ENCODE measurements around the gene NFIA. TPM values are rescaled to one million over a fixed set of nuclear protein-coding genes. Genes with fewer than 3 reads are reported as not detected.

The NFIA gene
- total RNA-seq, 1 experiment from 2014 or later, result 20.9 TPM

DNA sequence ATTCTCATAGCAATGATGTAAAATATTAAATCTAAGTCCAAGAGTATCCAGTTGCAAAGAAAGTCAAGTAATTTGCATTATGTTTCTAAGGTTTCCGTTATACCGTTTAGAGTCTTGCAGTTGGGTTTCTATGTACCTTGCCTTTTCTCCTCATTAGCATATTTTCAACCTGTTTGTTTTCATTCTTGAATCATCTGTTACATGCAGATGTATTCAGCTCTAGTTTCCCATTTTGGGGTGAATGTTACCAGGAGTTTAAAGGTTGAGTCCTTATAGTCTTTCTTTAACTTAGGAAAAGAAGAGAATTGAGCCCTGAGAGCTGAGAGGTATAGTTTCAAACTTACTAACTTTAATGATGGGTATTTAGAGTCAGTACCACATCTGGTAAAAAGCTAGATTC, 139.9 kb downstream of the NFIA start:
- Histone ChIP-seq H3K4me1 (ENCODE audit: control insufficient read depth, insufficient read depth, low read length) (peaks cover 3% of the 10 kb centered on the region; the same call in 1 of the 2 replicates), H3K9me3 (ENCODE audit: control insufficient read depth, insufficient read depth, low read depth, low read length) (no peaks in the 10 kb centered on the region), H3K27ac (ENCODE audit: low read length) (no peak overlapping the region), H3K36me3 (ENCODE audit: control insufficient read depth, insufficient read depth, low read length) (no peaks in the 10 kb centered on the region), H3K4me3 (ENCODE audit: low read depth in 2 of 2, low read length in 2 of 2) (no peak overlapping the region), H3K27me3 (ENCODE audit: control insufficient read depth, insufficient read depth, low read length) (no peaks in the 10 kb centered on the region)
- ATAC-seq, result no peak
- POLR2A ChIA-PET, result no interaction called here
- DNase-seq (ENCODE audit: low read depth, low spot score), result no peak
- in situ Hi-C loops (cut with HindIII; ENCODE audit: low pct_unique_long_range_greater_than_20kb, low sequenced_read_pairs) (no loop called here), intact Hi-C loops (cut with micrococcal nuclease; ENCODE audit: unreplicated experiment) (no loop called here)
- TF ChIP-seq TCF7L2 (IDR thresholded peaks at IDR 0.05; ENCODE audit: low read depth, low read length), result no peak
- no peak for TF ChIP-seq SIN3A (IDR thresholded peaks at IDR 0.05; ENCODE audit: borderline replicate concordance, insufficient read depth, low read depth, low read length)
- CTCF ChIA-PET, result interaction anchor here (0.6 kb wide), 2 partner anchors 13 to 174 kb away, joined by 3 to 4 read pairs; no protein-coding TSS in a partner anchor
- BruUV-seq (replicated peaks), result no TSS peak

DNA sequence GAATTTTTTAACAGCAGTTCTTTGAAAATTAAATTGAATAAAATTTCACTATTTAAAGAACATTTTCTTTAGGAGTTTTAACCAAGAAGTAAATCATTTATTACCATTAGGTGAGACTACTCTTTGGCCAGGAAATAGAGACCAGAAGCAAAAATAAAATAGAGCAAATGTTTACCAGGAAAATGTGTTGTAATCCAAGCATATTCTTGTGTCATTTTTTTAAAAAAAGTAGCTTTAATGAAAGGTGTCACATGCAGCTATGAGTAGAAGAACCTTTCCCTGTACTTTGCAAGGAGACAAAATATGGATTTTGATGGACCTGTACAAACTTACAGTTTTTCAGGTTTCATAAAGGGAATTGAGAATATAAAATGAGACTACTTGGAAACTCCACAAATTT, 140.8 kb downstream of the NFIA start:
- ChIA-PET POLR2A (no interaction called here), CTCF (no interaction called here)
- H3K4me1 ChIP-seq (ENCODE audit: control insufficient read depth, insufficient read depth, low read length), result peaks cover 3% of the 10 kb centered on the region; the same call in 1 of the 2 replicates
- no peaks in the 10 kb centered on the region for H3K27me3 ChIP-seq (ENCODE audit: control insufficient read depth, insufficient read depth, low read length)
- DNase-seq (ENCODE audit: low read depth, low spot score) (no peak), ATAC-seq (no peak)
- in situ Hi-C loops (cut with HindIII; ENCODE audit: low pct_unique_long_range_greater_than_20kb, low sequenced_read_pairs) (no loop called here), intact Hi-C loops (cut with micrococcal nuclease; ENCODE audit: unreplicated experiment) (no loop called here)
- no peaks in the 10 kb centered on the region for H3K9me3 ChIP-seq (ENCODE audit: control insufficient read depth, insufficient read depth, low read depth, low read length)
- no peak overlapping the region for H3K27ac ChIP-seq (ENCODE audit: low read length)
- BruUV-seq (replicated peaks), result no TSS peak
- no peaks in the 10 kb centered on the region for H3K36me3 ChIP-seq (ENCODE audit: control insufficient read depth, insufficient read depth, low read length)
- no peak overlapping the region for H3K4me3 ChIP-seq (ENCODE audit: low read depth in 2 of 2, low read length in 2 of 2)
- TF ChIP-seq POLR2AphosphoS5 (IDR thresholded peaks at IDR 0.05; ENCODE audit: low read depth, low read length) (no peak), TCF7L2 (IDR thresholded peaks at IDR 0.05; ENCODE audit: low read depth, low read length) (no peak), SIN3A (IDR thresholded peaks at IDR 0.05; ENCODE audit: borderline replicate concordance, insufficient read depth, low read depth, low read length) (no peak)
- TF ChIP-seq, protein P1, sequence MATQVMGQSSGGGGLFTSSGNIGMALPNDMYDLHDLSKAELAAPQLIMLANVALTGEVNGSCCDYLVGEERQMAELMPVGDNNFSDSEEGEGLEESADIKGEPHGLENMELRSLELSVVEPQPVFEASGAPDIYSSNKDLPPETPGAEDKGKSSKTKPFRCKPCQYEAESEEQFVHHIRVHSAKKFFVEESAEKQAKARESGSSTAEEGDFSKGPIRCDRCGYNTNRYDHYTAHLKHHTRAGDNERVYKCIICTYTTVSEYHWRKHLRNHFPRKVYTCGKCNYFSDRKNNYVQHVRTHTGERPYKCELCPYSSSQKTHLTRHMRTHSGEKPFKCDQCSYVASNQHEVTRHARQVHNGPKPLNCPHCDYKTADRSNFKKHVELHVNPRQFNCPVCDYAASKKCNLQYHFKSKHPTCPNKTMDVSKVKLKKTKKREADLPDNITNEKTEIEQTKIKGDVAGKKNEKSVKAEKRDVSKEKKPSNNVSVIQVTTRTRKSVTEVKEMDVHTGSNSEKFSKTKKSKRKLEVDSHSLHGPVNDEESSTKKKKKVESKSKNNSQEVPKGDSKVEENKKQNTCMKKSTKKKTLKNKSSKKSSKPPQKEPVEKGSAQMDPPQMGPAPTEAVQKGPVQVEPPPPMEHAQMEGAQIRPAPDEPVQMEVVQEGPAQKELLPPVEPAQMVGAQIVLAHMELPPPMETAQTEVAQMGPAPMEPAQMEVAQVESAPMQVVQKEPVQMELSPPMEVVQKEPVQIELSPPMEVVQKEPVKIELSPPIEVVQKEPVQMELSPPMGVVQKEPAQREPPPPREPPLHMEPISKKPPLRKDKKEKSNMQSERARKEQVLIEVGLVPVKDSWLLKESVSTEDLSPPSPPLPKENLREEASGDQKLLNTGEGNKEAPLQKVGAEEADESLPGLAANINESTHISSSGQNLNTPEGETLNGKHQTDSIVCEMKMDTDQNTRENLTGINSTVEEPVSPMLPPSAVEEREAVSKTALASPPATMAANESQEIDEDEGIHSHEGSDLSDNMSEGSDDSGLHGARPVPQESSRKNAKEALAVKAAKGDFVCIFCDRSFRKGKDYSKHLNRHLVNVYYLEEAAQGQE (IDR thresholded peaks at IDR 0.05; ENCODE audit: insufficient read depth in 1 of 2, low read depth in 2 of 2, low read length in 1 of 2), result no peak
- TF ChIP-seq, protein P2, sequence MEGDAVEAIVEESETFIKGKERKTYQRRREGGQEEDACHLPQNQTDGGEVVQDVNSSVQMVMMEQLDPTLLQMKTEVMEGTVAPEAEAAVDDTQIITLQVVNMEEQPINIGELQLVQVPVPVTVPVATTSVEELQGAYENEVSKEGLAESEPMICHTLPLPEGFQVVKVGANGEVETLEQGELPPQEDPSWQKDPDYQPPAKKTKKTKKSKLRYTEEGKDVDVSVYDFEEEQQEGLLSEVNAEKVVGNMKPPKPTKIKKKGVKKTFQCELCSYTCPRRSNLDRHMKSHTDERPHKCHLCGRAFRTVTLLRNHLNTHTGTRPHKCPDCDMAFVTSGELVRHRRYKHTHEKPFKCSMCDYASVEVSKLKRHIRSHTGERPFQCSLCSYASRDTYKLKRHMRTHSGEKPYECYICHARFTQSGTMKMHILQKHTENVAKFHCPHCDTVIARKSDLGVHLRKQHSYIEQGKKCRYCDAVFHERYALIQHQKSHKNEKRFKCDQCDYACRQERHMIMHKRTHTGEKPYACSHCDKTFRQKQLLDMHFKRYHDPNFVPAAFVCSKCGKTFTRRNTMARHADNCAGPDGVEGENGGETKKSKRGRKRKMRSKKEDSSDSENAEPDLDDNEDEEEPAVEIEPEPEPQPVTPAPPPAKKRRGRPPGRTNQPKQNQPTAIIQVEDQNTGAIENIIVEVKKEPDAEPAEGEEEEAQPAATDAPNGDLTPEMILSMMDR (IDR thresholded peaks at IDR 0.05), result no peak

DNA sequence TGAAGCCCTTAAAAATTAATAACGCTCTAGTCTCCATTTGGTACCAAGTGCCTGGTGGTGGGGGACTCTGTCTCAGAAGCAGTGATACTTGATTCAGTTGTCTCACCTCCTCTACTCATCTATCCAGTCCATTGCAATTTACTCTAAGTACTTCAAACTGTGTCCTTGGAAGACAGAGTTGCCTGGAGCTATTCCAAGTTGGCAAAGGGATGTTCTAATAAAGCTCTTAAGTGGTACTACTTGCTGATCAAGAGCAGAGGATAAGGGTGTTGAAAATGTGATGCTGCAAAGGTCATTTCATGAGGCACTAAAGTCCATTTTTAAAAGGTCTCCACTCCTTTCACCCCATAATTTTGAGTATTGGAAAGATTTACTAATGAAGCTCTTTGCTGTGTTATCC, 142.2 kb downstream of the NFIA start:
- DNase-seq (ENCODE audit: low read depth, low spot score) (no peak), ATAC-seq (no peak)
- in situ Hi-C loops (cut with HindIII; ENCODE audit: low pct_unique_long_range_greater_than_20kb, low sequenced_read_pairs) (no loop called here), intact Hi-C loops (cut with micrococcal nuclease; ENCODE audit: unreplicated experiment) (no loop called here)
- Histone ChIP-seq H3K27me3 (ENCODE audit: control insufficient read depth, insufficient read depth, low read length) (no peaks in the 10 kb centered on the region), H3K4me1 (ENCODE audit: control insufficient read depth, insufficient read depth, low read length) (peaks cover 3% of the 10 kb centered on the region; the same call in 1 of the 2 replicates), H3K9me3 (ENCODE audit: control insufficient read depth, insufficient read depth, low read depth, low read length) (no peaks in the 10 kb centered on the region), H3K4me3 (ENCODE audit: low read depth in 2 of 2, low read length in 2 of 2) (no peak overlapping the region), H3K27ac (ENCODE audit: low read length) (no peak overlapping the region), H3K36me3 (ENCODE audit: control insufficient read depth, insufficient read depth, low read length) (no peaks in the 10 kb centered on the region)
- TF ChIP-seq TCF7L2 (IDR thresholded peaks at IDR 0.05; ENCODE audit: low read depth, low read length) (no peak), SIN3A (IDR thresholded peaks at IDR 0.05; ENCODE audit: borderline replicate concordance, insufficient read depth, low read depth, low read length) (no peak), POLR2AphosphoS5 (IDR thresholded peaks at IDR 0.05; ENCODE audit: low read depth, low read length) (no peak)
- TF ChIP-seq, protein P2 (IDR thresholded peaks at IDR 0.05), result no peak
- TF ChIP-seq, protein P1 (IDR thresholded peaks at IDR 0.05; ENCODE audit: insufficient read depth in 1 of 2, low read depth in 2 of 2, low read length in 1 of 2), result no peak
- ChIA-PET POLR2A (no interaction called here), CTCF (no interaction called here)
- BruUV-seq (replicated peaks), result no TSS peak

Measured in Panc1 (cell line).